ENCODE data around the gene RALGAPA1.

GRCh38 chr14:35578639-35579038 lies 230.5 kb downstream of the RALGAPA1 start:
- TF ChIP-seq TAF1 (IDR thresholded peaks at IDR 0.05; ENCODE audit: borderline replicate concordance, insufficient read depth, low read length) (no peak), SIN3A (IDR thresholded peaks at IDR 0.05; ENCODE audit: borderline replicate concordance, insufficient read depth, low read length) (no peak), POLR2AphosphoS5 (IDR thresholded peaks at IDR 0.05; ENCODE audit: low read depth, low read length) (no peak), FOXP2 (optimal IDR thresholded peaks at IDR 0.05; ENCODE audit: borderline replicate concordance, extremely low read depth, extremely low read length, insufficient read depth) (no peak)
- TF ChIP-seq, protein P1, sequence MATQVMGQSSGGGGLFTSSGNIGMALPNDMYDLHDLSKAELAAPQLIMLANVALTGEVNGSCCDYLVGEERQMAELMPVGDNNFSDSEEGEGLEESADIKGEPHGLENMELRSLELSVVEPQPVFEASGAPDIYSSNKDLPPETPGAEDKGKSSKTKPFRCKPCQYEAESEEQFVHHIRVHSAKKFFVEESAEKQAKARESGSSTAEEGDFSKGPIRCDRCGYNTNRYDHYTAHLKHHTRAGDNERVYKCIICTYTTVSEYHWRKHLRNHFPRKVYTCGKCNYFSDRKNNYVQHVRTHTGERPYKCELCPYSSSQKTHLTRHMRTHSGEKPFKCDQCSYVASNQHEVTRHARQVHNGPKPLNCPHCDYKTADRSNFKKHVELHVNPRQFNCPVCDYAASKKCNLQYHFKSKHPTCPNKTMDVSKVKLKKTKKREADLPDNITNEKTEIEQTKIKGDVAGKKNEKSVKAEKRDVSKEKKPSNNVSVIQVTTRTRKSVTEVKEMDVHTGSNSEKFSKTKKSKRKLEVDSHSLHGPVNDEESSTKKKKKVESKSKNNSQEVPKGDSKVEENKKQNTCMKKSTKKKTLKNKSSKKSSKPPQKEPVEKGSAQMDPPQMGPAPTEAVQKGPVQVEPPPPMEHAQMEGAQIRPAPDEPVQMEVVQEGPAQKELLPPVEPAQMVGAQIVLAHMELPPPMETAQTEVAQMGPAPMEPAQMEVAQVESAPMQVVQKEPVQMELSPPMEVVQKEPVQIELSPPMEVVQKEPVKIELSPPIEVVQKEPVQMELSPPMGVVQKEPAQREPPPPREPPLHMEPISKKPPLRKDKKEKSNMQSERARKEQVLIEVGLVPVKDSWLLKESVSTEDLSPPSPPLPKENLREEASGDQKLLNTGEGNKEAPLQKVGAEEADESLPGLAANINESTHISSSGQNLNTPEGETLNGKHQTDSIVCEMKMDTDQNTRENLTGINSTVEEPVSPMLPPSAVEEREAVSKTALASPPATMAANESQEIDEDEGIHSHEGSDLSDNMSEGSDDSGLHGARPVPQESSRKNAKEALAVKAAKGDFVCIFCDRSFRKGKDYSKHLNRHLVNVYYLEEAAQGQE (IDR thresholded peaks at IDR 0.05; ENCODE audit: insufficient read depth in 1 of 2, low read depth in 2 of 2, low read length in 2 of 2) = no peak

Measured in PFSK-1 (cell line).